Prostate gland (tissue), 2 donors: Measurements from ENCODE around the gene CDH16.

Experiments
- CTCF ChIP-seq, 4 experiments: fragments of 200-600 bp in 2 of 4; fragments of 450-650 bp in 2 of 4; sonication (generic) in 2 of 4; IDR thresholded peaks; 1 replicate in 3 of 4; 2 replicates in 1 of 4; pipeline ENCODE4 v1.5.1; 2016 to 2019; ENCODE audit warnings: antibody characterized with exemption in 4 of 4, mild to moderate bottlenecking in 2 of 4, moderate library complexity in 2 of 4
- POLR2A ChIP-seq: fragments of 450-650 bp; IDR thresholded peaks from one replicate; pipeline ENCODE4 v1.6.1; 2016; ENCODE audit warnings: antibody characterized with exemption, mild to moderate bottlenecking

GRCh38 chr16:66921729-66922450 is 3.2 kb upstream of the CDH16 start:
- TF ChIP-seq POLR2A = no peak
- no peak for TF ChIP-seq CTCF (IDR thresholded peaks at IDR 0.05)
